ENCODE measurements around the gene MEI4.
"Not testable (repeated sequence)": the region's sequence is repeated elsewhere in the genome, so short reads cannot be mapped to it uniquely, and the experiment has no call there.

The MEI4 gene

GRCh38 chr6:77652739-77653138 is at the start of gene MEI4:
MEI4 (plus strand) TSS chr6:77653039; CDS start chr6:77690672, 37,633 bp downstream.
- no peak for DNase-seq (ENCODE audit: low read depth, low spot score)

GRCh38 chr6:77604476-77604875 is 48.4 kb upstream of the MEI4 start:
- no peak for DNase-seq (ENCODE audit: low read depth, low spot score)

- DNase-seq (ENCODE audit: low read depth, low spot score): no peak
Observed at GRCh38 chr6:77607004-77607403, 45.8 kb upstream of the MEI4 start.

GRCh38 chr6:77609106-77609505 is 43.7 kb upstream of the MEI4 start:
- DNase-seq (ENCODE audit: low read depth, low spot score): no peak

- no peak for DNase-seq (ENCODE audit: low read depth, low spot score)
Observed at GRCh38 chr6:77619114-77619513, 33.7 kb upstream of the MEI4 start.

- no peak for DNase-seq (ENCODE audit: low read depth, low spot score)
Observed at GRCh38 chr6:77620278-77620882, 32.5 kb upstream of the MEI4 start.

- DNase-seq (ENCODE audit: low read depth, low spot score): no peak
Observed at GRCh38 chr6:77624515-77624914, 28.3 kb upstream of the MEI4 start.

- no peak for DNase-seq (ENCODE audit: low read depth, low spot score)
Observed at GRCh38 chr6:77626426-77626825, 26.4 kb upstream of the MEI4 start.

- no peak for DNase-seq (ENCODE audit: low read depth, low spot score)
Observed at GRCh38 chr6:77630014-77630413, 22.8 kb upstream of the MEI4 start.

GRCh38 chr6:77633471-77633870 is 19.4 kb upstream of the MEI4 start:
- no peak for DNase-seq (ENCODE audit: low read depth, low spot score)

- DNase-seq (ENCODE audit: low read depth, low spot score): no peak
Observed at GRCh38 chr6:77633993-77634715, 18.7 kb upstream of the MEI4 start.

GRCh38 chr6:77638129-77638830 is 14.6 kb upstream of the MEI4 start:
- DNase-seq (ENCODE audit: low read depth, low spot score): no peak

GRCh38 chr6:77644102-77644705 is 8.6 kb upstream of the MEI4 start:
- no peak for DNase-seq (ENCODE audit: low read depth, low spot score)

- peak; percentile 93 for DNase-seq (ENCODE audit: low read depth, low spot score)
Observed at GRCh38 chr6:77650098-77650663, 2.7 kb upstream of the MEI4 start.

- DNase-seq (ENCODE audit: low read depth, low spot score): no peak
Observed at GRCh38 chr6:77653816-77654215, 977 bp downstream of the MEI4 start.

GRCh38 chr6:77655035-77655434 is 2.2 kb downstream of the MEI4 start:
- not testable (repeated sequence) for DNase-seq (ENCODE audit: low read depth, low spot score)

- no peak for DNase-seq (ENCODE audit: low read depth, low spot score)
Observed at GRCh38 chr6:77656999-77657764, 4.3 kb downstream of the MEI4 start.

GRCh38 chr6:77666340-77666739 is 13.5 kb downstream of the MEI4 start:
- no peak for DNase-seq (ENCODE audit: low read depth, low spot score)

- no peak for DNase-seq (ENCODE audit: low read depth, low spot score)
Observed at GRCh38 chr6:77666846-77667245, 14.0 kb downstream of the MEI4 start.

- no peak for DNase-seq (ENCODE audit: low read depth, low spot score)
Observed at GRCh38 chr6:77669913-77670312, 17.1 kb downstream of the MEI4 start.

GRCh38 chr6:77674211-77674610 is 21.4 kb downstream of the MEI4 start:
- no peak for DNase-seq (ENCODE audit: low read depth, low spot score)

Measured in ELF-1 (cell line).